H1 (cell line): Measurements from ENCODE around the gene CH25H. TPM values are rescaled to one million over a fixed set of nuclear protein-coding genes. Genes with fewer than 3 reads are reported as not detected.
A peak's percentile ranks its signal among the peaks of the same experiment; 100 is the strongest.

Experiments
- KDM4A ChIP-seq: IDR thresholded peaks from one replicate; pipeline ENCODE4 v1.7.1; 2012; ENCODE audit warnings: low read depth, mild to moderate bottlenecking, moderate library complexity, low read length, inconsistent platforms; ENCODE audit not compliant: severe bottlenecking
- NANOG ChIP-seq: IDR thresholded peaks from 2 replicates; pipeline ENCODE4 v1.6.1; 2011; ENCODE audit warnings: low read length, low read depth, mild to moderate bottlenecking, inconsistent platforms; ENCODE audit not compliant: insufficient read depth, poor library complexity, severe bottlenecking
- TAF7 ChIP-seq: optimal IDR thresholded peaks from 2 replicates; pipeline ENCODE3; 2011; ENCODE audit warnings: low read depth, mild to moderate bottlenecking, inconsistent platforms, low read length, moderate library complexity, borderline replicate concordance
- polyA plus RNA-seq, 7 experiments: library from polyadenylated mRNA; depleted of rRNA in 3 of 7; stranded (reverse) in 5 of 7; unstranded in 2 of 7; fragments of >200 nt in 5 of 7; fragments of 200-250 nt in 2 of 7; gene quantifications; 1 replicate in 5 of 7; 2 replicates in 1 of 7; 4 replicates in 1 of 7; pipeline versions ENCODE4 v1.2.1 to v1.2.3, GENCODE V29; 2011 to 2013; ENCODE audit warnings: missing spikeins in 2 of 7, mixed read lengths in 2 of 7
- total RNA-seq: library from RNA; stranded (reverse); fragmentation: NEBNext Ultra II Directional; extraction: Animal tissue kit (Norgen Biotek cat#: 25700); gene quantifications from 2 replicates; pipeline ENCODE4 v1.2.1, GENCODE V29; 2021

The CH25H gene
- total and polyA plus RNA-seq, 2 of the 8 experiments (the other 6 are each of a cell fraction or from before 2014, with no cell fraction given): 0.56 to 1.3 TPM

GRCh38 chr10:89207801-89208551 is 859 bp upstream of the CH25H start (continued):
- TF ChIP-seq TAF7 (no peak), KDM4A (peak; percentile 75), NANOG (no peak)
